ENCODE results near the gene KRTAP10-9.
"Not testable (repeated sequence)": the region's sequence is repeated elsewhere in the genome, so short reads cannot be mapped to it uniquely, and the experiment has no call there.

KRTAP10-9 gene

GRCh38 chr21:44601091-44601490, 25.8 kb upstream of the KRTAP10-9 start:
- H3K36me3 ChIP-seq (ENCODE audit: control insufficient read depth in 2 of 2, insufficient read depth in 1 of 2, low read length in 2 of 2); H3K4me1 ChIP-seq (ENCODE audit: control insufficient read depth, insufficient read depth, low read length); CTCF ChIA-PET; H3K27ac ChIP-seq (ENCODE audit: extremely low read depth, low read depth, low read length); POLR2A ChIA-PET; H3K9me3 ChIP-seq (ENCODE audit: control insufficient read depth, insufficient read depth, low read depth, low read length); H3K4me3 ChIP-seq (ENCODE audit: low read depth, low read length): not testable (repeated sequence)

GRCh38 chr21:44601596-44602462, 25.1 kb upstream of the KRTAP10-9 start:
- no peak for TF ChIP-seq WT1 (tag by site-specific recombination; IDR thresholded peaks at IDR 0.05)
- TF ChIP-seq SP7 (tag by site-specific recombination; IDR thresholded peaks at IDR 0.05), result no peak
- TF ChIP-seq ZNF274 (IDR thresholded peaks at IDR 0.05; ENCODE audit: low read length), result no peak
- TF ChIP-seq ZNF274 (tag by site-specific recombination; IDR thresholded peaks at IDR 0.05; ENCODE audit: borderline replicate concordance), result no peak
- TF ChIP-seq SCRT1 (tag by site-specific recombination; IDR thresholded peaks at IDR 0.05; ENCODE audit: borderline replicate concordance), result no peak
- TF ChIP-seq ZNF324 (tag by site-specific recombination; IDR thresholded peaks at IDR 0.05), result no peak
- TF ChIP-seq PRDM2 (tag by site-specific recombination; IDR thresholded peaks at IDR 0.05; ENCODE audit: borderline replicate concordance), result no peak
- TF ChIP-seq ZNF366 (tag by site-specific recombination; conservative IDR thresholded peaks at IDR 0.05), result no peak
- TF ChIP-seq ZNF404 (tag by site-specific recombination; IDR thresholded peaks at IDR 0.05), result no peak
- no peak for TF ChIP-seq ZNF585B (tag by site-specific recombination; IDR thresholded peaks at IDR 0.05)
- no peak for TF ChIP-seq ZNF423 (tag by site-specific recombination; IDR thresholded peaks at IDR 0.05)
- no peak for TF ChIP-seq ZNF426 (tag by site-specific recombination; IDR thresholded peaks at IDR 0.05)
- no peak for TF ChIP-seq ZNF530 (tag by site-specific recombination; IDR thresholded peaks at IDR 0.05; ENCODE audit: low read depth)
- TF ChIP-seq ZNF350 (tag by site-specific recombination; IDR thresholded peaks at IDR 0.05), result no peak
- TF ChIP-seq KLF1 (tag by site-specific recombination; IDR thresholded peaks at IDR 0.05), result peak; percentile 44; the same call in 1 of the 2 replicates
- TF ChIP-seq ZNF488 (tag by site-specific recombination; IDR thresholded peaks at IDR 0.05), result no peak
- TF ChIP-seq TCF7L2 (IDR thresholded peaks at IDR 0.05; ENCODE audit: borderline replicate concordance, low read depth, low read length), result no peak
- 0 out of 2 replicates have a peak, but pooled peaks have one; percentile 16 for TF ChIP-seq ZIC2 (tag by site-specific recombination; IDR thresholded peaks at IDR 0.05)
- TF ChIP-seq PRDM10 (tag by site-specific recombination; IDR thresholded peaks at IDR 0.05), result no peak
- TF ChIP-seq BCL11A (tag by site-specific recombination; IDR thresholded peaks at IDR 0.05; ENCODE audit: low read depth), result no peak
- TF ChIP-seq ZNF10 (tag by site-specific recombination; IDR thresholded peaks at IDR 0.05), result no peak
- peak; percentile 89 for TF ChIP-seq SCRT2 (tag by site-specific recombination; IDR thresholded peaks at IDR 0.05)
- no peak for TF ChIP-seq ZNF202 (tag by site-specific recombination; IDR thresholded peaks at IDR 0.05; ENCODE audit: borderline replicate concordance)
- Histone ChIP-seq H3K4me3 (ENCODE audit: low read depth, low read length) (no peak overlapping the region), H3K9me3 (ENCODE audit: control insufficient read depth, insufficient read depth, low read depth, low read length) (no peaks in the 10 kb centered on the region), H3K4me1 (ENCODE audit: control insufficient read depth, insufficient read depth, low read length) (no peaks in the 10 kb centered on the region), H3K27ac (ENCODE audit: extremely low read depth, low read depth, low read length) (no peak overlapping the region), H3K36me3 (ENCODE audit: control insufficient read depth in 2 of 2, insufficient read depth in 1 of 2, low read length in 2 of 2) (no peaks in the 10 kb centered on the region)
- POLR2A ChIA-PET, result no interaction called here
- CTCF ChIA-PET, result no interaction called here

All from HEK293 (cell line).